ENCODE measurements around the gene PEX5L.

The PEX5L gene

GRCh38 chr3:179750720-179751328, 285.9 kb downstream of the PEX5L start:
- DNase-seq (ENCODE audit: low read depth, low spot score) = peak; percentile 45
- in situ Hi-C loops (cut with HindIII; ENCODE audit: low sequenced_read_pairs) = no loop called here
- H3K4me3 ChIP-seq (ENCODE audit: low read depth, low read length) = no peak overlapping the region
- TF ChIP-seq CTCF (IDR thresholded peaks at IDR 0.05; ENCODE audit: low read depth, low read length) = peak; percentile 84

GRCh38 chr3:179745716-179746115, 291.0 kb downstream of the PEX5L start:
- in situ Hi-C loops (cut with HindIII; ENCODE audit: low sequenced_read_pairs) = no loop called here
- TF ChIP-seq CTCF (IDR thresholded peaks at IDR 0.05; ENCODE audit: low read depth, low read length) = no peak
- no peak overlapping the region for H3K4me3 ChIP-seq (ENCODE audit: low read depth, low read length)
- DNase-seq (ENCODE audit: low read depth, low spot score) = no peak

- in situ Hi-C loops (cut with HindIII; ENCODE audit: low sequenced_read_pairs) = no loop called here
- TF ChIP-seq CTCF (IDR thresholded peaks at IDR 0.05; ENCODE audit: low read depth, low read length) = no peak
- no peak for DNase-seq (ENCODE audit: low read depth, low spot score)
- no peak overlapping the region for H3K4me3 ChIP-seq (ENCODE audit: low read depth, low read length)
These were observed 291.7 kb downstream of the PEX5L start for GRCh38 chr3:179745079-179745478.

All from astrocyte of the spinal cord (primary cell).